HG02642 (cell line): ENCODE measurements around the gene HK1.
"Not testable (repeated sequence)": the region's sequence is repeated elsewhere in the genome, so short reads cannot be mapped to it uniquely, and the experiment has no call there.

Experiments used
- ATAC-seq: cut with Tn5 transposase; IDR thresholded peaks from one replicate; pipeline ENCODE4 v1.9.1; 2021; ENCODE audit warnings: mild to moderate bottlenecking; ENCODE audit not compliant: unreplicated experiment, poor library complexity

The HK1 gene

DNA sequence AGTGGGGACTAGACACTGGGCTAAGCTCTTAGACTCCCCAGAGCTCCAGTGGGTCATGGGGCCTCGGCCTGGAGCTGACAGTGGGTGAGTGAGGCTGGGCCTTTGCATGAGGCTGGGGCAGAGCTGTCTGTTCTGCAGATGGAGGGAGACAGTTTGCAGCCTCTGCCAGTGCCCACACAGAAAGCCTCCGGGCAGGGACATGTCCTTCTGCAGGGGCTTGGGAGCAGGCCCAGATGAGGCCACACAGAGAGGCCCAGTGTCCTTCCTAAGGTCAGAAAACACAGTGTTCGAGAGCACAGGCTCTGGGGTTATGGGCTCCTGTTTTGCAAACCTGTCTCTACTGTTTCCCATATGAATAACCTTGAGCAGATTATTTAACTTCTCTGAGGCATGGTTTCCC is 25.1 kb upstream of the HK1 start:
- no peak for ATAC-seq

DNA sequence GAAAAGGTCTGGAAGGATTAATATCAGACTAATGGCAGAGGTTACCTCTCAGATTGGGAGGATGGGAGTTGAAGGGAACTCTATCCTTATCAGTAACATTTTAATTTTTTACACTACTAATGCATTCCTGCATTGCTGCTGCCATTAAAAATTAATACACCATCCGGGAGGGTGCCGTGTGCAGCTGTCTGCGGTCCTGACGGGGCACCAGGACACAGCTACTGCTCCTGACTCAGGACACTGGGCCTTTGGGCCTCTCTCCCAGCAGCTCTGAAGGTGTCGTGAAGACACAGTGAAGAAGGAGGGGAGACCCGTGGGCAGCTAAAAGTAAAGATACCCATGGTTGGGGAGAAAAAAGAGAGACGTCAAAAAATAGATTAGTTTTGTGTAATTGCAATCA is 23.4 kb upstream of the HK1 start:
- no peak for ATAC-seq

DNA sequence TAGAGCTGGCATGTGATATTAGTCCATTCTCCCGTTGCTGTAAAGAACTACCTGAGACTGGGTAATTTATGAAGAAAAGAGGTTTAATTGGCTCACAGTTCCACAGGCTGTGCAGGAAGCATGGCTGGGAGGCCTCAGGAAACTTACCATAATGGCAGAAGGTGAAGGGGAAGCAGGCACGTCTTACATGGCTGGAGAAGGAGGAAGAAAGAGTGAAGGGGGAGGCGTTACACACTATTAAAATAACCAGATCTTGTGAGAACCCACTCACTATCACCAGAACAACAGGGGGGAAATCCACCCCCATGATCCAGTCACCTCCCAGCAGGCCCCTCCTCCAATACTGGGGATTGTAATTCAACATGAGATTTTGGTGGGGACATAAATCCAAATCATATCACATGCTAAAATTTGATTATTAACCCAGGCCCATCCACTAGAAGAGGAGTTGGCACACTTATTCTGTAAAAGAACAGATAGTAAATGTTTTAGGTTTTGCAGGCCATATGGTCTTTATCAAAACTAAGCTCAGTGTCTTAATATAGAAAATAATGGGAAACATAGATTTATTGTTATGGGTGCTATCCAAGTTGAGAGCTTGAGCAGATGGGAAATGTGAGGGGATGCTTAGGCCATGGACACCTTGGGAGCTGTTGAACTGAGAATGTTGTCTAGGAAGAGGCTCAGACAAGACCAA is 18.6 kb upstream of the HK1 start:
- no peak for ATAC-seq

DNA sequence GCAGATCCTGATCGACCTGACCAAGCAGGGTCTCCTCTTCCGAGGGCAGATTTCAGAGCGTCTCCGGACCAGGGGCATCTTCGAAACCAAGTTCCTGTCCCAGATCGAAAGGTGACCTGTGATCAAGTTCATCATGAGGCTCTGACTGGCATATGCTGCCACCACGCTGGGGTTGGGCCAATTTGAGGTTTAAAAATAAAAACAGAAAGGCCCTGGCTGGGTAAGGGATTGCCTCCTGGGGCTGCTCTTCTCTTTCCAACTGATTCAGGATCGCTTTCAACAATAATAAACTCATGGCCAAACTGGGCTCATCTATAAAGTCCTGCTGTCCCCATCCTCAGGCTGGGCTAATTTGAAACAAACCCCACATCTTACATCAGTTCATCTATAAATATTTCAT is 17.1 kb upstream of the HK1 start:
- no peak for ATAC-seq

DNA sequence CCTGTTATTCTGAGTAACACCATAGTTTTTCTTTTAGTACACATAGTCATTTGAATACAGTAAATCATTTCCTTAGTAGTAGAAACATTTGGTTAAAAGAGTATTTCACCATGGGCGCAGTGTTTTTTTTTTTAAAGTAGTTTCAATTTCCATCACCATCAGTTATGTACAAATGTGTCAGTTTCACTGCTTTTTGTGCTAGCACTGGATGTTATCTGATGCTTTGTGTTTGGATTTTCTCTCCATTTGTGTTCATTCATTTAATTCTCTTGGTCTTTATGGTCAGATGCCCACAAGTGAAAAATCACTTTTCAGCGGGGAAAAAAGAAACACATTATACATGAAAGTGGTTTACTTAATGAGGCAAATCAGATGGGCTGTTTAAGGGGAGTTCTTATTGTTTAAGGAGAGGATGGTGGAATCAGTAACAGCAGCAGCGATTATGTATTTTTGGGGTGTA is 16.0 kb upstream of the HK1 start:
- ATAC-seq: no peak

DNA sequence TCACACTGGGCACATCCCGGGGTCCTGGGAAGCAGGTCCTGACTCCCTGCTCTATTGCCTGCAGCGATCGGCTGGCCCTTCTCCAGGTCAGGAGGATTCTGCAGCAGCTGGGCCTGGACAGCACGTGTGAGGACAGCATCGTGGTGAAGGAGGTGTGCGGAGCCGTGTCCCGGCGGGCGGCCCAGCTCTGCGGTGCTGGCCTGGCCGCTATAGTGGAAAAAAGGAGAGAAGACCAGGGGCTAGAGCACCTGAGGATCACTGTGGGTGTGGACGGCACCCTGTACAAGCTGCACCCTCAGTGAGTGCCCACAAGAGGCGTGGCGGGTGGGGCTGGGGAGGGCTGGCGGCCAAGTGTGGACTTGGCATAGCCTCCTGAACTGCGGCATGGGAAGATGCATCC is 12.8 kb upstream of the HK1 start:
- no peak for ATAC-seq

DNA sequence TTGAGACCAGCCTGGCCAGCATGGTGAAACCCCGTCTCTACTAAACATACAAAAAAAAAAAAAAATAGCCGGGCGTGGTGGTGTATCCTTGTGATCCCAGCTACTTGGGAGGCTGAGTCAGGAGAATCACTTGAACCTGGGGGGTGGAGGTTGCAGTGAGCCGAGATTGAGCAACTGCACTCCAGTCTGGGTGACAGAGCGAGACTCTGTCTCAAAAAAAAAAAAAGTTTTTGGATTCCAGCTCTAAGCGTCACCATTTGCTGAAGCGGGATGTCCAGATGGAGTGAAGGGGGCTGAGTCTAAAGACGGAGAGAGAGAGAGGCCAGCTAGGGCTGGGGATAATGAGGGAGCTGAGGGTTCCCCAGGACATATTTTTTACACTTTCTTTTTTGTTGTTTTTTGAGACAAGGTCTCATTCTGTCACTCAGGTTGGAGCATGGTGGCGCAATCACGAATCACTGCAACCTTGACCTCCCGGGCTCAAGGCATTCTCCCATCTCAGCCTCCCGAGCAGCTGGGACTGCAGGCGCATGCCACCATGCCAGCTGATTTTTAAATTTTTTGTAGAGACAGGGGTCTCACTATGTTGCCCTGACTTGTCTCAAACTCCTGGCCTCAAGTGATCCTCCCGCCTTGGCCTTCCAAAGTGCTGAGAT is 9.4 kb upstream of the HK1 start:
- no peak for ATAC-seq

DNA sequence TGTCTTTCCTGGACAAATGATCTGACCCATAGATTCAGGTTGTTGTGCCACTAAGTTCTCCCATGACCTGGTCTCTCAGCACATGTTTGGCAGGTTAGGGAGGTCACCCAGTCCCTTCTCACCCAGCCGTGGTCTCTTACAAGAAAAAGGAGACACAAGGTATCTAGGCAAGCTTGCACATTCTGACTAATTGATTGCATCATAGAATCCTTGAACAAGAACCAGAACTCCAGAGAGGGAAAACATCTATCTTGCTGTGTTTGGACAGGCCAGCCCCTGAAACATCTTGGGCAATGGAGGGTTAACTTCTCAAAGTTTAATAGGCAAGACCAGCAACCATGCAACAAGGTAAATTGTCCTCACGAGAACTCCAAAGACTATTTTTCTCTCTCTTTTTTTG is 8.5 kb upstream of the HK1 start:
- ATAC-seq: no peak

DNA sequence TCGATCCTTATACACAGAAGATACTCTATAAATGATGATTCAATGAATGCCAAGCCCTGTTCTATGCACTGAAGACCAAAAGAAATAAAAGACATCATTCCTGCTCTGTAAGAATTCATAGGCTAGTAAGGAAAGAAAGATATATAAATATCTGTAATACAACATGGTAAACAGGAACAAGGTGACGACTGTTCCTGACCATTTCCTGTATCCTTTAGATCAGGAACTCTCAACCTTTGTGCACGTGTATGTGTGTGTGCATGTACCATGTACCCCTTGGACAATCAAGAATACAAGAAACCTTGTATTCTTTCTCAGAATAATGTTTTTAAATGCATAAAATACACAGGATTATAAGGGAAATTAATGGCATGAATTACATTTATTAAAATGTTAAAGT is 7.3 kb upstream of the HK1 start:
- no peak for ATAC-seq

DNA sequence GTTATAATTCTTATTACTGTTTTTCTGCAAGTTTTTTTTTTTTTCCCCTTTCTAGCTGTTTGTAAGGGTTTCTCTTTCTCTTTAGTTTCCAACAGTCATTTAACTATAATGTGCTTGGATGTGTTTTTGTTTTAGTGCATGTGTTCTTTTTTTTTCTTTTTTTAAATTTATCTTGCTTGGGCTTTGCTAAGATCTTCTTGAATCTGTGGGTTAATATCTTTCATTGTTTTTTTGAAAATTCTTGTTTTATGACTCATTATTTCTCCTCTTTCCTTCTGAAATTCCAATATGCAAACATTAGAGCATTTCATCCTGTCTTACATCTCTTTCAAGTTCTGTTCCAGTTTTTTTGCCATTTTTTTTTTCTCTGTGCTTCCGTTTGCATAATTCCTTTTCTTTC is 5.7 kb upstream of the HK1 start:
- no peak for ATAC-seq

DNA sequence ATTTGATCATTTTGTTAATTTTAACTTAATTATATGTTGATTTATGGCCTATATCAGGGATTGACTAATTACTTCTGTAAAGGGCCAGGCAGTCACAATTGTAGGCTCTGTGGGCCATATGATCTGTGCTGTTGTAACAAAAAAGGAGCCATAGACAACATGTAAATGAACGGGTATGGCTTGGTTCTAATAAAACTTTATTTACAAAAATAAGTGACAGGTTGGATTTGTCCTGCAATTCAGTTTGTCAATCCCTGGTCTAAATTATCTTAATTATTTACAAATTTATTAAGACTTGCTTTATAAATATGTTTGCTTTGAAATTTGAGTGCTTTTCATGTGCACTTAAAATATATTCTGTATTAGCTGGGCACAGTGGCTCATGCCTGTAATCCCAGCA is 2.9 kb upstream of the HK1 start:
- ATAC-seq: no peak

DNA sequence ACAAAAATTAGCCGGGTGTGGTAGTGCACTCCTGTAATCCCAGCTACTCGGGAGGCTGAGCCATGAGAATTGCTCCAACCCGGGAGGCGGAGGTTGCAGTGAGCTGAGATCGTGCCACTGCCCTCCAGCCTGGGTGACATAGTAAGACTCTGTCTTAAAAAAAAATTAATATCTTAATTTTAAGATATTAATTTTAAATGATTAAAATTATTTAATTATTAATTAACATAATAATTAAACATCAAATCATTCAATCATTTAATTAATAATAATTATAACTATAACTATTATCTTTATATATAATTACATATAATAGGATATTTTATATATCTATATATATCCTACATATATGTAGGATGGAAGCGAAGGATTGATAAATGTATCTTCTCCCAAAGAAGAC is 1.8 kb upstream of the HK1 start:
- ATAC-seq: no peak

DNA sequence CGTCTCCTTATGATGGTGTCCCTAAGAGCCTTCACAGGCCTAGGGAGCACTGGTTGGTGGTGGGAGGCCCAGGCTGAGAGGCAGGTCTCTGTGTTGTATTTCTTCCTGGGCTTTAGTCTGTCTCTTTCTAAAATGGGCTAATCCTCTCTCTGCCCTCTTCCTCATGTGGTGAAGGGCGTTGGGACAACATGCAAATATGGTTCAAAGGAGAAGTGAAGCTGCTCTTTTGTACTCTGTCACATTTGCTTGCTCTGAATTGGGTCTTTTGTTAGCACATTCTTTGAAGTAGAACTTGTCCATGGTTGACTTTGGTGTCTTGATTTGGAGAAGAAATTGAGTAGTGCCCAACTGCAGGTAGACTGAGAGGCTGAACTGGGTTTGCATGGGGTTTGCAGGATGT is 814 bp downstream of the HK1 start:
- no peak for ATAC-seq

DNA sequence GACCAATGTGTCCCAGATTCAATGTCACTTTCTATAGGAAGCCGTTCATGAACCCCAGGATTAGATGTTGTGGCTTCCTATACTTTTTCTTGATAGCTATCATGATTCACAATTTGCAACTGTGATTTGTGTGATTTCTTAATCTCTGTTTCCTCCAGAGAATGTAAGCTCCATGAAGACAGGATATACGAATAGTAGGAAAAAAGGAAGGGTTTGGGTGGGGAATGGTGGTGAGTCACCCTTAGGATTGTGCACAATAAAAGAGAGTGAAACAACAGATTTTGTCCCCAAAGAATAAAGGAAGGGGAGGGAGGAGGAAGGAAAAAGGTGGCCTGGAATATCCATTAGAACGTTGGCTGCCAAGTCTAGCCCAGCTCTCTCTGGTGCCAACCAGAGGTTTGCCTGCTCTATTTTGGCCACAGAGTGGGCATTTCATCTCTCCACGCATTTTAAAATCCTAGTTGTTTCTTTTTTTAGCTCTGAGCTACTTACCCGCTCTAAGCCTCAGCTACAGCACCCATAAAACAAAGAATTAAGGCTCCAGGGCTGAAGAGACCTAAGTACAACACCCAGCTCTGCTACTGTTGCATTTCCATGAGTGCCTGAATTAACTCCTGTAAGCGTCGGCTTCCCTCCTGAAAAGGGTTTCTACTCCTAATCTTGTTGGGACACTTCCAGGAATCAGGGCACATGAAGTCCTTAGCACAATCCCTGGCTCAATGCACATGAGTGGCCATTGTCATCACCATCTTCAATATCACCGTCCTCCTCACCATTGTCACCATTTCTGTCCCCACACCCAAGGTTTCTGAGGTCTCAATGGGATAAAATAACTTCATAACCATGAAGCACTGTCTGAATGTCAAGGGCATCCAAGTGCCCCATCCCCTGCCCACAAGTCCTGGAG is 3.5 kb downstream of the HK1 start:
- no peak for ATAC-seq

DNA sequence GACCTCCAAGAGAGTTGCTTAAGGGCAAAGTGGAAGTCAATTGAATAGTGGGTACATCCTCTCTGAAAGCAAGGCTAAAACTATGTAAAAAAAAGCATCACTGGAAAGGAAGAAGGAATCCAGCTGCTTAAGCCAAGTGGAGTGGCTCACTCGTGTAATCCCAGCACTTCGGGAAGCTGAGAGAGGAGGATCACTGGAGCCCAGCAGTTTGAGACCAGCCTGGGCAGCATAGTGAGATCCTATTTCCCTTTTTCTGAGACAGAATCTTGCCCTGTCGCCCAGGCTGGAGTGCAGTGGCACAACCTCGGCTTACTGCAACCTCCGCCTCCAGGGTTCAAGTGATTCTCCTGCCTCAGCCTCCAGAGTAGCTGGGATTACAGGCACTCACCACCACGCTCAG is 6.1 kb downstream of the HK1 start:
- not testable (repeated sequence) for ATAC-seq

DNA sequence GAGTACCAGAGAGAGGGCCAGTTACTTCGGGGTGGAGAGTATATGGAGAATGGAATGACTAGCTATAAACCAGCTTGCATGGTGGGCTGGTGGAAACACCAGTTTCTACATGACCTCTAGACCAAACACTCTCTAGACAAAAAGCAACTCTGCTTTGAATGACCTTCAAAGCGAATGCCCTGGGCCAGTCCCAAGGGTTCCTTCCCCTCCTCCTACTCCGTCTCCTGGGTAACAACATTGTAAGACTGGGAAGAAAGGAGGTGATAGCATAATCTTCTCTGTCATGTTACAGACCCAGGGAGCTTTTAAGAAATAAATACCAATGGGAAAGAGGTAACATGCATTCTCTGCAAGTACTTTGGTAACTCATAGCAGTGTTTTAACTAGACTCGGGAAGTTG is 7.4 kb downstream of the HK1 start:
- ATAC-seq: no peak

DNA sequence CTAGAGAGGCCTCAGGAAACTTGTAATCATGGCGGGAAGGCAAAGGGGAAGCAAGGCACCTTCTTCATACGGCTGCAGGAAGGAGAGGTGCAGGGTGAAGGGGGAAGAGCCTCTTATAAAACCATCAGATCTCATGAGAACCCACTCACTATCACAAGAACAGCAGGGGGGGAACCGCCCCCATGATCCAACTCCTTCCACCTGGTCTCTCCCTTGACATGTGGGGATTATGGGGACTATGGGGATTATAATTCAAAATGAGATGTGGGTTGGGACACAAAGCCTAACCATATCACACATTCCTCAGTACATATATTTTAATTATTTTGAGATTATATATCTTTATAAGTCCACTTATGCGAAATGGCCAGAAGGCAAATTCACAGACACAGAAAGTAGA is 8.9 kb downstream of the HK1 start:
- no peak for ATAC-seq

DNA sequence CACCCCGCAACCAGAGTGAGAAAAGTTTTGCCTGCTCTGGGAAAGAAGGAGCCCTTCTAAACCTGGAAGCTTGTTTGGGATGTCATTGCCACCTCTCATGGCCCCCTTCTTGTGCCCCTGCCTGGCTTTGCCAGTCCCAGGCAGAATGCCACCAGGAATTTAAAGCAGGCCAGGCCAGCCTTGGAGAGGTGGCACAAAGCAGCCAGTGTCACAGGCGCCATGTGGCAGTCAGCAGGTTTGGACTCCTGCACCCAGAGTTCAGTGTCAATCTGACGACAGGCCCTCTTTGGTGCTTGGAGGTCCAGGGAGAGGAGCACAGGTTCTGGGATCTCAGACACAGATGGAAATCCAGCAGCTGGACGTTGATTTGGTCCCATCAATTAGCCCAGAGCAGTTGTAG is 12.7 kb downstream of the HK1 start:
- ATAC-seq: no peak

DNA sequence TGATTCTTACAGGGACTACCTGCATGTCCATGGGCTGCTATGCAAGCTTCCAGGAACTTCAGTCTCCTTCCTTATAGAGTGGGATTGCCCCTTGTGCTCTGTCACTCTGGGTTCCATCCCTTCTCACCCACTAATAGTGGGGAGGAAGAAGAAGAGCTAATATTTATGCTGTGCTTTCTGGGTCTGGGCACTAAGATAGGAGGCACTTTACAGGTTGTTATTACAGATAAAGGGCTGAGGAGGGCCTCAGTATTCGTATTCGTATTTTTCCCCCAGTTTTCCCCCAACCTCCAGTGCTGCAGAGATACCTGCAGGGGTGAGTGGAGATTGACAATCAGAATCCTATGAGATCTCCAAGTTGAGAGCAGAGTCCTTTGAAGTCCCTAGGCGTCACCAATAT is 14.2 kb downstream of the HK1 start:
- ATAC-seq: no peak

DNA sequence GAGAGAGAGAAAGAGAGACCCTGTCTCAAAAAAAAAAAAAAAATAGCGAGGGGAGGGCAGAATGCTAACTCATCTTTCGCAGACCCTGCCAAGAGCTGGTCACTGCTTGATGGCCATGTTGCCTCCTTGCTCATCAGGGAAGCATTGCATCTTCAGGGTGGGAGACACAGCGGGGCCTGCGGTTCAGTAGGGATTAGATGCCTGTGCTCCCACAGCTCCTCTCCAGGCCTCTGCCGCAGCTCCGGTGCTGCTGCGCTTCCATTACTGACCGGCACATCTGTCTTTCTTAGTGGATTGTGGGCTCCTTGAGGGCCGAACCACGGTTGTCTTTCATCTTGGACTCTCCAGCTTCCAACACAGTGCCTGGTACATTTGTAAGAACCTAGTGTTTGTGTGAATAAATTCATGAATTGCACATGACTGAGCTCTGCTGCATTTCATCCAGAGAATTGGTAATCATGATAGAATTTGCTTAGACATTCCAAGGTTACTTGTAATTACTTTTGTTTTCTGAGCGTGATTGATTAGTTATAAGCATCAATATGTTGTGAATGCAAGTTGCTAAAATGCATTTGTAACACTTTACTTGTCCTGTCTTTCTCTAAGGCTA is 16.8 kb downstream of the HK1 start:
- no peak for ATAC-seq

DNA sequence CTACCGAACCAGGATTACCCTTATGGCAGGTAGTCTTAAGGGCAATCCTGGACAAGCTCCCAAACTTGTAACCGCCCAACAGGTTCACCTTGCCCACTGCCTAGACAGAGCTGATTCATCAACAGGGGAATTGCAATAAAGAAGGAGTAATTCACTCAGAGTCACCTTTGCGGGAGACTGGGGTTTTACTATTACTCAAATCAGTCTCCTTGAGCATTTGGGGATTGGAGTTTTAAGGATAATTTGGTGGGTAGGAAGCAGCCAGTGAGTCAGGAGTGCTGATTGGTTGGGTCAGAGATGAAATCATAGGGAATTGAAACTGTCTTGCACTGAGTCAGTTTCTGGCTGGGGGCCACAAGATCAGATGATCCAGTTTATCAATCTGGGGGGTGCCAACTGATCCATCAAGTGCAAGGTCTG is 25.3 kb downstream of the HK1 start:
- ATAC-seq: no peak
